HG03442 (cell line): ENCODE data around the gene MMP15.
"Not testable (repeated sequence)": the region's sequence is repeated elsewhere in the genome, so short reads cannot be mapped to it uniquely, and the experiment has no call there.

ENCODE experiments used
- ATAC-seq: cut with Tn5 transposase; IDR thresholded peaks from one replicate; pipeline ENCODE4 v1.9.1; 2021; ENCODE audit warnings: mild to moderate bottlenecking, moderate library complexity; ENCODE audit not compliant: unreplicated experiment

MMP15 gene

GRCh38 chr16:58047557-58048348 is 22.2 kb downstream of the MMP15 start:
- no peak for ATAC-seq

- ATAC-seq: no peak
Measured at GRCh38 chr16:58048494-58049231, 23.1 kb downstream of the MMP15 start.

- no peak for ATAC-seq
Measured at GRCh38 chr16:58049232-58050185, 24.0 kb downstream of the MMP15 start.

GRCh38 chr16:58051296-58051695 is 25.7 kb downstream of the MMP15 start:
- ATAC-seq: no peak

- ATAC-seq: no peak
Measured at GRCh38 chr16:58051821-58052603, 26.5 kb downstream of the MMP15 start.

GRCh38 chr16:58053682-58054005 is 28.1 kb downstream of the MMP15 start:
- ATAC-seq: no peak

- no peak for ATAC-seq
Measured at GRCh38 chr16:58054289-58054688, 28.7 kb downstream of the MMP15 start.

- no peak for ATAC-seq
Measured at GRCh38 chr16:58056580-58056979, 31.0 kb downstream of the MMP15 start.

- ATAC-seq: no peak
Measured at GRCh38 chr16:58057121-58057520, 31.6 kb downstream of the MMP15 start.

GRCh38 chr16:58057784-58058183 is 32.2 kb downstream of the MMP15 start:
- no peak for ATAC-seq

GRCh38 chr16:58062821-58063220 is 37.3 kb downstream of the MMP15 start:
- no peak for ATAC-seq

- no peak for ATAC-seq
Measured at GRCh38 chr16:58063377-58064076, 38.0 kb downstream of the MMP15 start.

- ATAC-seq: no peak
Measured at GRCh38 chr16:58070585-58070984, 45.0 kb downstream of the MMP15 start.

- ATAC-seq: not testable (repeated sequence)
Measured at GRCh38 chr16:58072134-58072533, 46.6 kb downstream of the MMP15 start.

- ATAC-seq: not testable (repeated sequence)
Measured at GRCh38 chr16:58073086-58073485, 47.5 kb downstream of the MMP15 start.

GRCh38 chr16:58074657-58075056 is 49.1 kb downstream of the MMP15 start:
- no peak for ATAC-seq

GRCh38 chr16:58076514-58076913 is 51.0 kb downstream of the MMP15 start:
- no peak for ATAC-seq

- no peak for ATAC-seq
Measured at GRCh38 chr16:58077796-58078195, 52.2 kb downstream of the MMP15 start.

GRCh38 chr16:58080657-58081056 is 55.1 kb downstream of the MMP15 start:
- ATAC-seq: not testable (repeated sequence)

GRCh38 chr16:58082381-58082780 is 56.8 kb downstream of the MMP15 start:
- ATAC-seq: no peak
